HG03378 (cell line): ENCODE data around the gene NDUFB11.
A peak's percentile ranks its signal among the peaks of the same experiment; 100 is the strongest.

Experiments
- ATAC-seq: cut with Tn5 transposase; IDR thresholded peaks from one replicate; pipeline ENCODE4 v1.9.1; 2021; ENCODE audit warnings: mild to moderate bottlenecking, moderate library complexity; ENCODE audit not compliant: unreplicated experiment

The NDUFB11 gene

GRCh38 chrX:47144626-47145394 lies at the start of gene NDUFB11, which contains the start of gene RBM10:
Gene NDUFB11 (minus strand): TSS chrX:47144702. CDS start chrX:47144679, 23 bp downstream.
Gene RBM10 (plus strand): TSS chrX:47145221. CDS start chrX:47147482, 2,261 bp downstream.
- ATAC-seq, result peak; percentile 69

GRCh38 chrX:47193475-47194193 lies 49.1 kb upstream of the NDUFB11 start, which contains the start of gene UBA1:
Gene UBA1 (plus strand): TSS chrX:47193829. CDS start chrX:47198803, 4,974 bp downstream.
- peak; percentile 79 for ATAC-seq

GRCh38 chrX:47191806-47192401 lies 47.4 kb upstream of the NDUFB11 start:
- ATAC-seq, result no peak

- ATAC-seq, result no peak
Observed at GRCh38 chrX:47191331-47191730, 46.8 kb upstream of the NDUFB11 start.

- ATAC-seq, result peak; percentile 41
Observed at GRCh38 chrX:47190445-47191269, 46.2 kb upstream of the NDUFB11 start.

GRCh38 chrX:47189906-47190305 lies 45.4 kb upstream of the NDUFB11 start:
- ATAC-seq, result no peak

- ATAC-seq, result no peak
Observed at GRCh38 chrX:47187106-47187677, 42.7 kb upstream of the NDUFB11 start.

- no peak for ATAC-seq
Observed at GRCh38 chrX:47186096-47186740, 41.7 kb upstream of the NDUFB11 start.

- no peak for ATAC-seq
Observed at GRCh38 chrX:47185241-47185640, 40.7 kb upstream of the NDUFB11 start.

GRCh38 chrX:47184486-47184885 lies 40.0 kb upstream of the NDUFB11 start:
- no peak for ATAC-seq

GRCh38 chrX:47182106-47182700 lies 37.7 kb upstream of the NDUFB11 start:
- no peak for ATAC-seq

- ATAC-seq, result no peak
Observed at GRCh38 chrX:47181301-47181700, 36.8 kb upstream of the NDUFB11 start.

- no peak for ATAC-seq
Observed at GRCh38 chrX:47180346-47180745, 35.8 kb upstream of the NDUFB11 start.

- ATAC-seq, result no peak
Observed at GRCh38 chrX:47179928-47180255, 35.4 kb upstream of the NDUFB11 start.

- ATAC-seq, result no peak
Observed at GRCh38 chrX:47179221-47179927, 34.9 kb upstream of the NDUFB11 start.

- no peak for ATAC-seq
Observed at GRCh38 chrX:47178337-47178736, 33.8 kb upstream of the NDUFB11 start.

GRCh38 chrX:47177079-47177478 lies 32.6 kb upstream of the NDUFB11 start:
- ATAC-seq, result no peak

- ATAC-seq, result no peak
Observed at GRCh38 chrX:47176101-47176740, 31.7 kb upstream of the NDUFB11 start.

GRCh38 chrX:47175588-47175980 lies 31.1 kb upstream of the NDUFB11 start:
- ATAC-seq, result no peak
